Dedifferentiated amniotic fluid mesenchymal stem cell (primary cell): ENCODE data around the gene HIVEP3.

Source experiments
- DNase-seq: peaks from one replicate; pipeline ENCODE4 v3.0.0-alpha.2; 2016; ENCODE audit errors: extremely low spot score

Gene HIVEP3

DNA sequence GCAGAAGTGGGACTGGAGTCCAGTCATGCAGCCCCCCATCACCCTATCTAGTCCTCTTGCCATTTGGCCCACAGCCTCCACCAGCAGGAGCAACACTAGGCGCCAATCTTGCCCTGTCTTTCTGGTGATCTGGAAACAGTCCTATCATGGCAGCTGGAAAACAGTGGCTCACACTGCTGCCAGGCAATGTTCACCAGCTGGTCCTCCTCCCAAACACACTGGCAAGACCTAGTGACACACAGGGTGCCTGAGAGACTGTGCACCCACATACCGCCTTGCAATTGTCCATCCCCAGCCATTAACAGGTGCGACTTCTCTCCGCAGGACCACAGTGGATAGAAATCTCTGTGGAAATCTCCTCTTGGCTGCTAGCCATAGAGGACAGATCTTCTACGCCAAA is 105.5 kb downstream of the HIVEP3 start:
- DNase-seq: no peak

DNA sequence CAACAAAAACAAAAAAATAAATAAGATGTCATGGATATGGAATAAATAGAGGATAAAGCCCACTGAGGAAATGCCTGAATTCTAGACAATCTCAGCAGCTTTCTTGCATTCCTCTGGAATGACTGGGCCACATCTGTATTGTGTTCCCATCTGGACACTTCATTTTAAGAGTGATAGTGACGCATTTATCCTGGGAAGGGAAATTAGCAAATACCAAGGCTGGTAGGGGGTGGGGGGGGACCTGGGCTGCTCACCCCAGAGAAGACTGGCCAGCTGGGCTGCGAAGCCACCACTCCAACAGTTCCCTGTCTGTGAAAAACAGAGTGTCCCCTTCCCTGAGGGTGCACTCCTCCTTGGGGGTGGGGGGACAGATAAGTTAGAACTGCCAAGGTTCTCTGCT is 106.3 kb downstream of the HIVEP3 start:
- peak; percentile 55 for DNase-seq

GRCh38 chr1:41812051-41812450 is 106.7 kb downstream of the HIVEP3 start:
- DNase-seq: peak; percentile 43

- DNase-seq: no peak
Measured at GRCh38 chr1:41811051-41811795, 107.5 kb downstream of the HIVEP3 start.

- no peak for DNase-seq
Measured at GRCh38 chr1:41810446-41810845, 108.3 kb downstream of the HIVEP3 start.

GRCh38 chr1:41809692-41810091 is 109.0 kb downstream of the HIVEP3 start:
- no peak for DNase-seq

- no peak for DNase-seq
Measured at GRCh38 chr1:41807390-41807789, 111.3 kb downstream of the HIVEP3 start.

- DNase-seq: no peak
Measured at GRCh38 chr1:41806472-41807155, 112.1 kb downstream of the HIVEP3 start.

DNA sequence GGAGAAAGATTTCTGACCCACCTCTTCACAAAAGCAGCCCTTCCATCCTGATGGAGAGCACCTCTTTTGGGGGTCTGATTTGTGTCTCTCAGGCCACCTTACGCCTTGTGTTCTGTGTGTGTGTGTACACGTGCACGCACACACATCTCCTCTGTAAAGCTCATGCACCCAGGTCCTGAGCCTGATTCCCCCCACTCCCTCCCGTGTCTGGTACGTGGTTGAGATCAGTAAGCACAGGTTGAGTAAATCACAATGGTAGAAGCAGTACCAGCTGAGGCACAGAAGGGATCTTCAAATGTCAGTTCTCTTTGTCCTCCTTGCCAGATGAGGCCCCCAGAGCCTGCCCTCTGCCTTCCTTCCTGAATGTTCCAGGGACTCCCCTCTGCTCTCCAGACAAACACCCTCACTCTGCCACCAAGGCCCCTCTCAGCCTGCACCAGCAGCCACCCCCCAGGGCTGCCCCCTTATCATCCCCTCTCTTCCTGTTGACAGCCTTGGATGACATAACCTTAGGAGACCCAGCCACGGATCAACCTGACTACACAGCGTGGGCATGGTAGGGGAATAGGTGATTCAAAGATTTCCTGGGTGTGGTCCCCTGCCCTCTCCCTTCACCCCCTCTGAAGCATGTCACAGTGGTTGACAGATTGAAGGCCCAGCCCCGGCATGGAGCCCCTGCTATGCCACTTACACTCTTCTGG is 112.8 kb downstream of the HIVEP3 start:
- no peak for DNase-seq

DNA sequence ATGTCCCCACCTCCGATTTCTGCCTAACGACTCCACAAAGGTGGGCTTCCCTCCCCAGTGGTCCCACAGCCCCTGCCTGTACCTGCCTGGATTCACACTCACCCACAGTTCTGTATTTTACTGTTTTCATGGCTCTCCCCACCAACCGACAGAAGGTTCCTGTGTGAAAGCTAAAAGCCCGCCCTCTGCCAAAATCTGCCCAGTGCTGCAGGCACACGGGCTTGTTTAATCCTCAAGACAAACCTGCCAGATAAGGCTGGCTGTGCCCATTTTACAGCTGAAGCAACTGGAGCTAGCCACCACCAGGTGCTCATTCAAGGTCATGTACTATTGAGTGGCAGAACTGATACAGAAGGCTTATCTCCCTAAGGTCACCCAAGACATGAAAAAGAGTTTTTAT is 114.5 kb downstream of the HIVEP3 start:
- no peak for DNase-seq

DNA sequence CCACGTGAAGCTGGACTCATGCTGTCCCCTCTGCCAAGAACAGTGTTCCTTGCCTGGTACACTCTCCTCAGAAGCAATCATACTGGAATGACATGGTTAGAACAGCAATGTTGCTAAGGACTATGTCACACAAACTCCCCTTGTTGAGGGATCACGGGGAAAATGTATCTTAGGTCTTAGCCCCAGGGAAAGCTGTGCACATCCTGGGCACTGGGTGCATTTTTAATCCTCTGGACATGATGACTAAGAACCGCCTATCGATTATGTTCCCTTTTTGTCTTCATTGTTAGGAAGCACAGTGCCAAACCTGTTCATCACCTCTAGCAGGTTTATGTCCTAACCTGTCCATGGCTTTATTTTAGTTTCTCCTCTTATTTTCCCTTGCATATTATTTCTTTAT is 115.1 kb downstream of the HIVEP3 start:
- DNase-seq: no peak

- no peak for DNase-seq
Measured at GRCh38 chr1:41802532-41803501, 115.9 kb downstream of the HIVEP3 start.

GRCh38 chr1:41800311-41800829 is 118.4 kb downstream of the HIVEP3 start:
- no peak for DNase-seq

DNA sequence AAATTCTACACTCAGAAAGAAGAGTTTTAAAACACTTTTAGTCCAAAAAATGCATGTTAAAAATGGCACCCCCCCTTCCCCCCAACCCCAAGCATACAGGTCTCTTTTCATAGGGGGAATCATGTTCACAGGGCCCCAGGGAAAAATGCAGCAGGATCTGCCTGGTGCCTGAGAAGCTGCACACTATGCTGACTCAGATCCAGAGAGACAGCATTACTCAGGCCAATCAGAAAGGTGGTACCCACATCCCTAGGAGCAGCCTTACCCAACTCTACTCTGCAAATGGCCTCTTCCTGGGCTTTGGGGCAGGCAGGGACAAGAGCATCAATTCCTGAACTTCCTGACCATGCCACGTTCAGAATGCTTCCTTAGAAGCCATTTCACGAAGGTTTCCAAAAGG is 119.0 kb downstream of the HIVEP3 start:
- DNase-seq: no peak

DNA sequence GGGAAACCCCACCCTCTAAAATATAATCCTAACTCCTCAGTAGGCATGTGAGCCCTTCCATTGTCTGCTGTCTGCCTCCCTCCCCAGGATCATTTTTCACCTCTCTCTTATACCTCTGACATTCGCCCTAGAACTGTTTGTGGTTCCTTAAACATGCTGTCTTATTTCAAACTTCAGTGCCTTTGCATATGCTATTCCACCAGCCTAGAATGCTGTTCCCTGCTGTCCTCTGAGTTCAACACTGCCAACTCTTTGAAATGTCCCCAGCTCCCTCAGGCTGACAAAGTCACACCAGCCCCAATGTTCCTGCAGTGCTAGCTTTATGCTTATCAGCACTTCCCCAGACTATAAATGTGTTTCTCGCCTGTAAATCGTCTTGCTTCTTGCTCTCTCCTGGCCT is 119.5 kb downstream of the HIVEP3 start:
- DNase-seq: no peak

DNA sequence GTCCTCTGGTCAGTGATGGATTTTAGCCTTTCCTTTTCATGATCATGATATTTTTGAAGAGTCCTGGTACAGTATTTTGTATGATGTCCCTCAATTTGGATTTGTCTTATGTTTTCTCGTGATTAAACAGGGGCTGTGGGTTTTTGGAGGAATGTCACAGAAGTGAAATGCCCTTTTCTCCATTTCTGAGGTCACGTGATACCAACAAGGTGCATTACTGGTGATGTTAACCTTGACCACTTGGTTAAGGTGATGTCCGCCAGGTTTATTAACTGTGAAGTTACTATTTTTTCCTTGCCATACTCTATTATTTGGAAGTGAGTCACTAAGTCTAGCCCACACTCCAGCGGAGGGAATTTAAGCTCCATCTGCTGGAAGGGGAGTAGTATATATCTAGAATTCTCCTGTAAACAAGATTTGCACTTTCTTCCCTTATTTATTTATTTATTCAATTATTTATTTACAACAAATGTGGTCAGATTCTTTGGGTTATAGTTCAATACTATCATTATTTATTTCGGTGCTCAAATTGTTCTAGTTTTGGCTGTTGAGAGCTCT is 123.4 kb downstream of the HIVEP3 start:
- DNase-seq: no peak

DNA sequence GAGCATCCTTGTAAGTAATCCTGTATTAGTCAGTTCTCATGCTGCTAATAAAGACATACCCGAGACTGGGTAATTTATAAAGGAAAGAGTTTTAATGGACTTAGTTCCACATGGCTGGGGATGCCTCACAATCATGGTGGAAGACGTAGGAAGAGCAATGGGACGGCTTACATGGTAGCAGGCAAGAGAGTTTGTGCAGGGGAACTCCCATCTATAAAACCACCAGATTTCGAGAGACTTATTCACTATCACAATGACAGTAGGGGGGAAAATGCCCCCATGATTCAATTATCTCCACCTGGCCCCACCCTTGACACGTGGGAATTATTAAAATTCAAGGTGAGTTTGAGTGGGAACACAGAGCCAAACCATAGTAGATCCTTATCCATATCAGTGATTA is 124.7 kb downstream of the HIVEP3 start:
- no peak for DNase-seq

DNA sequence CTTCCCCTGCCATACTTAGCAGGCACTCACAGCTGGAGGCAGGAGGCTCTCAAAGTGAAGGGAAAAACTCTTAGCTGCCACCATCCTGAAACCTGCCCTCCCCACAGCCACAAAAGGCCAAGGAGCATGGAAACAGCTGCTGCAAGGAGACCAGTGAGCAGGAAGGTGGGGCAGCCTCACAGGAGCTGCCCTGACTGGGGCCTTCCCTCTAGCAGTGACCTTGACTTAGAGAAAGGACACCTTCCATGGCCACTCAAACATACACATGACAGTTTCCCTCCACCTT is 126.3 kb downstream of the HIVEP3 start:
- no peak for DNase-seq

- DNase-seq: no peak
Measured at GRCh38 chr1:41791667-41792484, 126.8 kb downstream of the HIVEP3 start.

GRCh38 chr1:41790351-41790750 is 128.4 kb downstream of the HIVEP3 start:
- no peak for DNase-seq
